Measurements from ENCODE around the gene LMAN1. TPM values are rescaled to one million over a fixed set of nuclear protein-coding genes. Genes with fewer than 3 reads are reported as not detected.

Gene LMAN1
- total and polyA plus RNA-seq, 2 donors (not counting 3 experiments of a cell fraction or from before 2014, with no cell fraction given) = 43.8 to 92.5 TPM

DNA sequence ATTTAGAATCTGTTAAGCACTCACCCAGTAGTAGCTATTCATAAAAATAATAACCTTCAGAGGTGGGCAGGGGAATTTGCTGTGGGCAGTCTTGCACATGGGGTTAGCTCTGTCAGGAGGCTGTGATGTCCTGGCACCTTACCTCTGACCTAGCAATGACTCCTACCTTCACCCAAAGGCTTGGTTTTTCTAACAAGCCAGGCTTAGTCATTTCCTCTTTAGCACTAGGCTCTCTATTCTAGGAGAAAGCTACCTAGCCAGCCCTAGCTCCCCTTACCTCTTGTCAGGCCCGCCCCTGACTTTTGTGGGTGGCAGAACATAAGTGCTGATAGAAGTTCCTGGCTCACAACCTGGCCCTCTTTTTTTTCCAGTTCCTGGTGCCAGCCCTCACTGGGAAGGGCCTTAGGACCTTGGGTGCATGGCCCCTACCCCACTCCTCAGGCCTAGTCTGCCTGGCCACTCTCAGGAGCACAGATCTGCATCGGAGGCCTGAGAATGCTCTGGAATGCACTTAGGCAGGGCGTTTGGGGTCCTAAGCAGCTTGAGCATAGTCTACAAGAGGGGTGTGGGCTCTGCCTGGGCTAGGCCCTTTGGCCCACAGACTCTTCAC is 58.3 kb downstream of the LMAN1 start:
- Histone ChIP-seq H3K4me1 (ENCODE audit: control insufficient read depth, extremely low read depth, insufficient read depth, low read length) (peaks cover 3% of the 10 kb centered on the region), H3K4me3 (replicated peaks in 1 of 3; ENCODE audit: insufficient read depth in 1 of 3, low read depth in 1 of 3, low read length in 3 of 3) (no peak overlapping the region), H3K9me3 (replicated peaks; ENCODE audit: control insufficient read depth, insufficient read depth, low read length) (no peaks in the 10 kb centered on the region), H3K27me3 (ENCODE audit: control insufficient read depth in 2 of 2, insufficient read depth in 2 of 2, low read length in 2 of 2) (peaks cover 0 to 4% of the 10 kb centered on the region in 2 experiments), H3K9ac (replicated peaks; ENCODE audit: extremely low read depth, insufficient read depth, low read length) (no peak overlapping the region), H3K4me2 (ENCODE audit: insufficient read depth, low read length) (no peak overlapping the region), H2AFZ (ENCODE audit: low read depth, low read length) (no peak overlapping the region), H3K36me3 (ENCODE audit: control insufficient read depth in 2 of 2, extremely low read depth in 1 of 2, insufficient read depth in 2 of 2, low read length in 2 of 2) (no peaks in the 10 kb centered on the region), H3K9me1 (replicated peaks; ENCODE audit: control insufficient read depth, extremely low read depth, insufficient read depth, low read length) (no peaks in the 10 kb centered on the region), H4K20me1 (replicated peaks; ENCODE audit: control insufficient read depth, extremely low read depth, insufficient read depth, low read length) (no peaks in the 10 kb centered on the region), H3K27ac (ENCODE audit: insufficient read depth, low read depth, low read length) (no peak overlapping the region), H3K79me2 (ENCODE audit: control insufficient read depth, insufficient read depth, low read length) (no peaks in the 10 kb centered on the region)
- intact Hi-C loops (cut with micrococcal nuclease) (no loop called here), dilution Hi-C loops (cut with MboI; ENCODE audit: extremely low pct_ligation_motif_present, low sequenced_read_pairs) (no loop called here)
- no peak for FAIRE-seq
- BruUV-seq (replicated peaks) = no TSS peak
- DNase-seq (ENCODE audit: low read depth, low spot score) = no peak
- no peak for TF ChIP-seq GATA2 (IDR thresholded peaks at IDR 0.05; ENCODE audit: insufficient read depth, insufficient read length, low read depth, low read length)
- no peak for TF ChIP-seq FOS (IDR thresholded peaks at IDR 0.05; ENCODE audit: borderline replicate concordance, insufficient read depth, low read length)
- TF ChIP-seq EZH2 (IDR thresholded peaks at IDR 0.05; ENCODE audit: borderline replicate concordance, low read depth, low read length, severe bottlenecking) = no peak
- no peak for TF ChIP-seq JUN (IDR thresholded peaks at IDR 0.05; ENCODE audit: borderline replicate concordance, insufficient read depth, insufficient read length, low read depth)
- no peak for TF ChIP-seq MYC (IDR thresholded peaks at IDR 0.05; ENCODE audit: low read depth, low read length)
- TF ChIP-seq, protein P1, sequence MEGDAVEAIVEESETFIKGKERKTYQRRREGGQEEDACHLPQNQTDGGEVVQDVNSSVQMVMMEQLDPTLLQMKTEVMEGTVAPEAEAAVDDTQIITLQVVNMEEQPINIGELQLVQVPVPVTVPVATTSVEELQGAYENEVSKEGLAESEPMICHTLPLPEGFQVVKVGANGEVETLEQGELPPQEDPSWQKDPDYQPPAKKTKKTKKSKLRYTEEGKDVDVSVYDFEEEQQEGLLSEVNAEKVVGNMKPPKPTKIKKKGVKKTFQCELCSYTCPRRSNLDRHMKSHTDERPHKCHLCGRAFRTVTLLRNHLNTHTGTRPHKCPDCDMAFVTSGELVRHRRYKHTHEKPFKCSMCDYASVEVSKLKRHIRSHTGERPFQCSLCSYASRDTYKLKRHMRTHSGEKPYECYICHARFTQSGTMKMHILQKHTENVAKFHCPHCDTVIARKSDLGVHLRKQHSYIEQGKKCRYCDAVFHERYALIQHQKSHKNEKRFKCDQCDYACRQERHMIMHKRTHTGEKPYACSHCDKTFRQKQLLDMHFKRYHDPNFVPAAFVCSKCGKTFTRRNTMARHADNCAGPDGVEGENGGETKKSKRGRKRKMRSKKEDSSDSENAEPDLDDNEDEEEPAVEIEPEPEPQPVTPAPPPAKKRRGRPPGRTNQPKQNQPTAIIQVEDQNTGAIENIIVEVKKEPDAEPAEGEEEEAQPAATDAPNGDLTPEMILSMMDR (IDR thresholded peaks at IDR 0.05; ENCODE audit: extremely low read depth in 1 of 2, insufficient read depth in 1 of 2, low read depth in 1 of 2, low read length in 2 of 2) = no peak
- no peak for TF ChIP-seq POLR2AphosphoS5 (IDR thresholded peaks at IDR 0.05; ENCODE audit: insufficient read depth, low read depth, low read length)
- TF ChIP-seq, protein P2, sequence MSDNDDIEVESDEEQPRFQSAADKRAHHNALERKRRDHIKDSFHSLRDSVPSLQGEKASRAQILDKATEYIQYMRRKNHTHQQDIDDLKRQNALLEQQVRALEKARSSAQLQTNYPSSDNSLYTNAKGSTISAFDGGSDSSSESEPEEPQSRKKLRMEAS (IDR thresholded peaks at IDR 0.05; ENCODE audit: insufficient read depth, insufficient read length) = no peak
- no peak for TF ChIP-seq POLR2A (IDR thresholded peaks at IDR 0.05; ENCODE audit: low read depth, low read length)
- POLR2A ChIA-PET = interaction anchor here (0.5 kb wide), 1 partner anchor 56 kb away, joined by 3 read pairs; no protein-coding TSS in a partner anchor
- CTCF ChIA-PET = interaction anchor here (1.1 to 1.5 kb wide), 2 partner anchors 8 to 17 kb away, joined by 3 to 7 read pairs; partner anchors contain the start of gene CPLX4

Measured in endothelial cell of umbilical vein (primary cell).